ENCODE measurements around the gene CCNK.
A peak's percentile ranks its signal among the peaks of the same experiment; 100 is the strongest.

GRCh38 chr14:99481745-99482099 lies 513 bp downstream of the CCNK start:
- TF ChIP-seq CTCF (IDR thresholded peaks at IDR 0.05) (peak in 1 of 4 experiments; percentile 17), POLR2AphosphoS5 (IDR thresholded peaks at IDR 0.05) (no peak)
